Left ventricle myocardium superior (tissue), 1 donor: ENCODE data around the gene HOXD11. TPM values are rescaled to one million over a fixed set of nuclear protein-coding genes. Genes with fewer than 3 reads are reported as not detected.

Experiments
- ATAC-seq: fragments of 200-7000 bp; cut with Tn5 transposase; one replicate; pipeline ENCODE4 v1.9.1; 2020; ENCODE audit warnings: mild to moderate bottlenecking, moderate library complexity
- DNase-seq: peaks from one replicate; pipeline ENCODE4 v3.0.0-alpha.2; 2020
- intact Hi-C: fragments of 100-400 bp; cut with micrococcal nuclease; formaldehyde crosslinking; loops from one replicate; pipeline ENCODE4 v1.11.0; 2022
- long read RNA-seq: library from polyadenylated mRNA; unstranded; transcript quantifications from one replicate; pipeline ENCODE4 v2.0.0, GENCODE V29; 2021
- total RNA-seq: library from RNA; stranded (reverse); fragmentation: NEBNext Ultra II Directional; extraction: Animal tissue kit (Norgen Biotek cat#: 25700); gene quantifications from one replicate; pipeline ENCODE4 v1.2.1, GENCODE V29; 2021
- donor health status: DM: no; HTN: yes; CAD: no; lungs with severe emphysema.

Gene HOXD11
- total RNA-seq = not detected
- long read RNA-seq = 0 reads

DNA sequence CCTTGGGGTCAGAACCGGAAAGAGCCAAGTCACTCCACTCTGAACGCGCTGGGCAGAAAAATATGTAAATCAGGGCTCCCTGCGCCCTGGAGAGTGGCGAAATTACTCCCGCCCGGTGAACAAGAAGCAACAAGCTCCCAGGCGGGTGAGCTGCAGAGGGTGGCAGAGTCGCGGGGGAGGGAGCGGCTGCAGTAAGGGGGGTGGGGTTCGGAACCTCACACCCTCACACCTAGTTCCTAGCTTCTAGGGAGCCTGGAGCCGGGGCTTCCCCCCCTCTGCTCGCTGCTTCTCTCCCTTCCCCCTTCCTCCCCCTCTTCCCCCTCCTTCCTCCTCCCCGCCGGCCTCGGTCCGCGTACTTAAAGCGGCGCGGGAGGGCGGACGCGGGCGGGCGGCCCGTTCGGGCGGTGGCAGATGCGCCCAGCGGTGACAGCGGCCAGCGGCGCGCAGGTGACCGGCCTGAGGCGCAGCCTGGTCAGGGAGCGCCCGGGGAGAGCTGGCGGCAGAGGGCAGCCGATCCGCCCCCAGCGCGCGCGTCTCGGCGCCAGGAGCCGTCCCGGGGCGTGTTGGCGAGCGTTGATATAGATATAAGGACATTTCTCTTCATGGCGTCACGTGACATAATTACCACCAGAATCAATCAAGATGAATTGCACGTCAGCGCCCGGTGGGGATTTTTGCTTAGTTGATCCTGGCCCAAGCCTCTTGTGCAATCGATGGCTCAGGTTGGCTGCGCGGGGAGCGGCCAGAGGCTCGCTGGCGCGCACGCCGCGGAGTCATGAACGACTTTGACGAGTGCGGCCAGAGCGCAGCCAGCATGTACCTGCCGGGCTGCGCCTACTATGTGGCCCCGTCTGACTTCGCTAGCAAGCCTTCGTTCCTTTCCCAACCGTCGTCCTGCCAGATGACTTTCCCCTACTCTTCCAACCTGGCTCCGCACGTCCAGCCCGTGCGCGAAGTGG lies at the start of gene HOXD11:
TSS of gene HOXD11 (plus strand) at position 700 of the 959 bp plus-strand sequence. CDS start at position 776, 76 bp downstream.
- intact Hi-C loops = no loop called here
- DNase-seq (no peak), ATAC-seq (no peak)

DNA sequence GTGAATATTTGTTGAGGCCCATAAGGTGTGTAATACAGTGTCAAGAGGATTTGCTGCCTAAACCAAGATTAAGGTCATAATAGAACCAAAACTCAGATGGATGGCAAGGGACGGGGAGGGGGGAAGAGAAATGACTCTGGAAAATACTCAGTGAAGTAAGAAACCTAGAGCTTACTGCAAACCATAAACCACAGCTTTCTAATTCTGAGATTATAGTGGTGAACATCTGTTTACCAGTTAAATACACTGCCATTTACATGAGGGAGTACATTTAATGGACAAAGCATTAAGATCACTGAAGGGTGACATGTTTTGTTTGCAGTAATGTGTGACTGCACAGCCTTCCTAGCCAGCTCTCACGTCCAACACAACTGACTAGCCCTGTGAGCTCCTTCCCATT lies 43.1 kb upstream of the HOXD11 start:
- no peak for ATAC-seq
- intact Hi-C loops = no loop called here

DNA sequence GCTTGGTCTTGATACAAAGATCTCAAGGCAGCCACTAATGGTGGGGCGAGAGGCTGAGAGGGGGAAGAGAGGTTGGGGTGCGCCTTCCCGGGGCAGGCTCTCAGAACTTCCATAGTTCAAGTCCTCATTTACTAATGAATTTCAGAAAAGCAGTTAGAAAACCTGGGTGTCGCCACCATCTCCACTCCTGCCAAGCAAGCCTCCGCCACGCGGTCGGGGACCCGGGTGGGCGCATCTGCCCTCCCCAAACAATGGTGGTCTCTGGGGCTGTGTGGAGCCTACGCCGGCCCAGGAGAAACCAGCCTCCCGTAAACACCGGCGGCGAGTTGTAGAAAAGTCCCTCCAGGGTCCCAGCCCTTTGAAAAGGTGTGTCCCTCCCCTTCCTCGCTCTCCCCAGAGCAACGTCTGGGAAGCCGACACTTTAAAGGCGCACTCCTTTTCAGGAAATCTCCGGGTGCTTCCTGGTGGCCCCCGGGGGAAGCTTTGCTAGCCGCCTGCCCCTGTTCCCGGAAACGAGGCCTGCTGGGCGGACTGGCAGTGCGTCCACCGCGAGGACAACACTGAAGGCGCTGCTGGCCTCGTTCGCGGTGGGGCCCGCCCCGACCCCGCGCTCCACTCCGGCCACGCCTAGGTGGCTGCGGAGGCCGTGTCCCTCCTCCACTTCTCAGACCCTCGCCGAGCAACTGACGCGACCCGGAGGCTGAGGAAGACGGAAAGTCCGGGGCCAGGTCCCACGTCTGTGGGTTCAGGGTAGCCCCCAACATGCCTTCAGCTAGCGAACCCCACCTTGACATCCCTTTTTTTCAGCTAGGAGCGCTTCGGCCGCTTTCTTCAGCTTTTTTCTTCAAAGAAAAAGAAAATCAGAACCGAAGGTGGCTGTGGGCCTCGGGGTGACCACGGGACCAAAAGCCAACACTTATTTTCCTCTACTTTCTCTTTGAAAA lies 40.2 kb upstream of the HOXD11 start:
- intact Hi-C loops = no loop called here
- ATAC-seq (no peak), DNase-seq (no peak)

More for the DNA sequence above, 43.1 kb upstream of the HOXD11 start:
- no peak for DNase-seq

DNA sequence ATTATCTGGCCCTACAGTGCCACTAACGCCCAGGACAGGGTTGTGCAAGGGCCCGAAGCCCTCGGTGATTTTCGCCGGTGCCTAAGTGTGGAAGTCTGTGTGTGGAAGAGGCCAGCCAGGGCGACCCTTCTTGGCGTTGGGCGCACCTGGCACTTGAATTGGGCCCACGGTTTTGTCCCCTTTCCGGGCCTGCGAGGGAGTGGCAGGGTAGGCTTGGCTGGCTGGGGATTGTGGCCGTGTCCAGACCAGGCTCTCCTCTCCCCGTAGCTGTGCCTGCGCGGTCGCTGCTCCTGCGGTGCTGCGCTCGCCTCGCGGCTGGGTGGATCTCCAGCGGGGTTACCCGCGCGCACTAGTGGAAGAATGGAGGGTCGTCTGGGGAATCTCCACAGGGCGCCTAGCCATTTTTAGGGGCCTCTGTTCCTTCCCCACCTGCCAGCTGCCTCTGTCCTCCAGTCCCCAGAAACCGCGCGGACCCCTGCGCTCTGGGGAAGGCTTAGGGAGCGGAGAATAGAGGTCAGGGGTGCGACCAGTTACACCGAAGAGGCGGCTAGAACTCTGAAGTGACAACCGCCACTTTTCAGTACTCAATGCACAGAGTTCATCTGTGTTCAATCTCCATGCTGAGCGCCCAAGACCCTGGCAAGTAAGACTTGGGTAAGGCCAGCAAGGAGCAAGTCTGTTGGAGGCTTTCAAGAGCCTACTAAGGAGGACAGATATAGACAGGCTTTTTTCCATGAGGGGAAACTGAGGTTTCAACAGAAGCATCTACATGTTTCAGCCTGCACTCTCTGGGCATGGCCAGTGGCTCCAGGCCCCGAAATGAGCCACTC lies 39.3 kb upstream of the HOXD11 start:
- intact Hi-C loops = no loop called here
- peak; percentile 56 for ATAC-seq
- no peak for DNase-seq

DNA sequence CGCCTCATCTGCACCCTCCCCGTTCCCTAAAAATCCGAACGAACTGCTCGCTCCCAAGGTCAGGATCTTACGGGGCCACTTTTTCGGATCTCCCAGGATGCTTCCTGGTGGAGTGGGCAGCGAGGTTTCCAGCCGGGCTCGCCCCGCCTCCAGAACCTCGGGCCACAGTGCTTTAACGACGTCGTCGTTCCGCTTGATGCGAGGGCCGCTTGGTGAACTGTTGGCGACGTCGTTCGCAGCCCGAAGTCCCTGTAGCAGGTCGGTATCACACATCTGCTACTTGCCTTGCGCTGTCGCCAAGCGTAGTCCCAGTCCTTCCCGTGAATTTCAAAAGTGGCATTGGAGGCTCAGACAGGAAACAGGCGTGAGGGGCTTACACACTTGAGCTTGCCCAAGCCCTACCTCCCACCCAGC lies 38.7 kb upstream of the HOXD11 start:
- DNase-seq = no peak
- ATAC-seq = no peak
- intact Hi-C loops = no loop called here

DNA sequence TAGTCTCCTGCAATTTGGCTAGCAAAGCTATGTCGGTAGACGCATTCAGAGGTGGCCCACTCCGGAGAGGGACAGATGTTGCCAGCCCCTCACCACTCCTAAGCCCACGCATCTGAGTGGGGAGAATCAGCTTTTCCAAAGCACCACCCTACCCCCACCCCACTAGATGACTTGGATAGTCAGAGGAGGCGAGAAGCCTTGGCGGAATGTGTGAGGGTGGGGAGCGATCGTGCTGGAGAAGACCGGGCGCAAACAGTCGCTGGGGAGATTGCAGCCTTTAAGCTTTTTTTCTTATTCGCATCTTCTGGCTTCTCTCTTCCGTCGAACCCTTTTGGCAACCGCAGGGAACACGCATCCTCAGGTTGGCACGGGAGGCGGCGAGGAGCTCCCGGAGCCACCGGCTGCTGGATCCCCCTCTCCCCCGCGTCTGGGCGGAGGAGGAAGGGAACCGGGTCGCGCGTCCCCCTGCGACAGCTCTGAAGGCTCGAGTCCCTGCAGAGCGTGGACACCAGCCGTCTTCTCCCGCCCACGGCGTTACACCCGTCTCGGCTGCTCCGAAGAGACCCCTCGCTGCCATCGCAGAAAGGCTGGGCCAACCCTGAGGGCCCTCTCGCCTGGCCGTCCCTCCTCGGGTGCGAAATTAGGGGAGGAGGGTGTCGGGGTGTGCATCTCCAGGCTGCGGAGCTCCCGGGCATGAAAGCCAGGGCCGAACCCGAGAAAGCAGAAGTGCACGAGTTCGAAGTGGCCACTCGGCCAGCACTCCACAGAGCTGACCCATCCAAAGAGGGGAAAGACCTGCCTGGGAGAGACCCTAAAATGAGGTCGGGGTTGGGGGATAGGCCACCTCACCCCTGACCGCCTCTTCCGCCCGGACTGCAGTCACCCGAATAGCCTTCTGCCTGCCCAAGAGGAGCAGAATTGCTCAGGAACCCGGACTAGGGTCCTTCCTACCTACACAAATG lies 35.5 kb upstream of the HOXD11 start:
- ATAC-seq = no peak
- intact Hi-C loops = no loop called here
- no peak for DNase-seq

DNA sequence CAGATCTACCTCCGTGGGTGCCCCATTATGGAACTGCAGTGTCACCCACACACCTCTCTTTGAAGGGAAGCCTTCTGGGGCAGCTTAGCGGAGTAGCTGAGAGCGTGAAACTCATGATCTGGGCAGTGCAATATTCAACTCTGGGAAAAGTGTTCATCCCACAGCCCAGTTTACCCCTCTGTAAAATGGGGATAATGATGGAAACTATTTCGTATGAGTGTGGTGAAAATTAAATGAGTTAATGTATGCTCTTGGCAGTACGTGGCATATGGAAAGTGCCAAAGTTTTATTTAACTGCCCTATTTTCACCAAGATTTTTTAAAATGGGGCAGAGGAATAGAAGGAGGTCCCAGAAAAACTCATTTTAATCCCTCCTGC lies 34.8 kb upstream of the HOXD11 start:
- intact Hi-C loops = no loop called here
- DNase-seq = no peak
- no peak for ATAC-seq

DNA sequence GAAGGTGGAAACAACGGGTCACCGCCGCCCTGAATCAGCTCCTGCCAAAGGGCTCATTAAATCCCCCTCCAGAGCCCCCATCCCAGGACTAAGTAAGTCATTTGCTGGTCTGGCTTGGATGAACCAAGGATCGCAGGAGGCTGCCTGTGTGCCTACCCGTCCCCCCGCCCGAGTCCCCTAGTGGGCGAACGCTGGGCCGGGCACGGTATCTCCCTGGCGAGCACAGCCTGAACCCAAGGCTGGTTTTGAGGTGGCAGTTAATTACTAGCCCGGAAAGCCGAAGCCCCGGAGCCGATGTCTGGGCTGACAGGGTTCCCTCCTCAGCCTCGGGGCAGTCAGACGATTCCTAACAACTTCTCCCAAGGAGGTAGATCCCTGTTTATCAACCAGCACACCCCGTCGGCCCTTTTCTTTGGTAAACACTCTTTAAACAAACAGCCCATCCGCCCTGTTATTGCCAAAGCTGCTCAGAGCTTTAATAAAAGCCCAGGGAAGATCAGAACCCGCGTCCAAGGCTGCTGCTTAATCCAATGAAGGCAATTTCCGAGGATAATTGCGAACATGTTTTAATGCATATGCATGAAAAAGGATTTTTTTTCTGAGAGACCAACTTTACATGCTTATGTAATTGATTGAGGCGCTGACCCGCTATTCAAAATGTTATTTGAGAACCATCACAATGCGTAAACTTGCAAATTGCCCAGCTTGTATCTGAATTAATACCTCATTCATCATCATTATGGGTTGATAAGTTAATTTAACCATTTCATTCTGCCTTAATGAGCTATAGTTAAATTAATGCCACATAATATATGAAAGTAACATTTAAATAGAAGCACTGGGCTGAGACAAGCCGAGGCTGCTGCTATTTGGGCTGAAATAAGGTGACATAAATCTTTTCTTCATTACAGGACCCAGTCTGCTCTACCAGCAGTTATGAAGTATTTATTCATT lies 33.9 kb upstream of the HOXD11 start:
- DNase-seq (no peak), ATAC-seq (no peak)
- intact Hi-C loops = no loop called here

DNA sequence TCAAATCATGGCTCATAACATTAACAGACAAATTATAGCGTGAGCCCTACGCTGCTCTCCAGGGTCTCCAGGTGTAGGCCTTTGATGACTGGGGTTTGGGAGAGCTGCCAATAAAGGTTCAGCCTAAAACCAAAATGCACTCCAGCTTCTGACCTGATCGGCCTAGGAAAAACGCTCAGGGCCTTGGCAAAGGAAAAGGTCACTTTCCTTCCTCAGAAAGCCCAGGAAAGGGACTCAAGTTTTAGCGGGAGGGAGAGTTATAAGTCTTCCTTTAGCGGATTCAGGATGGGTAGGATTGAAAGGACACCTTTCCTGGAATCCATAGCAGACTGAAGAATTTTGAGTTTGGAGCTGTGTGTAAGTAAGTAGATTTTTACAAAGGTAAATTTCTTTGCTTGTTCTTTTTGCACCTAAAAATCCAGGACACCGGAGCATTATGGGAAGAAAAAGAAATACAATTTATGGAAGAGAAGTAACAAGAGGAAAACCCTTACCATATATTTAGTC lies 32.1 kb upstream of the HOXD11 start:
- ATAC-seq (no peak), DNase-seq (no peak)
- intact Hi-C loops = no loop called here

DNA sequence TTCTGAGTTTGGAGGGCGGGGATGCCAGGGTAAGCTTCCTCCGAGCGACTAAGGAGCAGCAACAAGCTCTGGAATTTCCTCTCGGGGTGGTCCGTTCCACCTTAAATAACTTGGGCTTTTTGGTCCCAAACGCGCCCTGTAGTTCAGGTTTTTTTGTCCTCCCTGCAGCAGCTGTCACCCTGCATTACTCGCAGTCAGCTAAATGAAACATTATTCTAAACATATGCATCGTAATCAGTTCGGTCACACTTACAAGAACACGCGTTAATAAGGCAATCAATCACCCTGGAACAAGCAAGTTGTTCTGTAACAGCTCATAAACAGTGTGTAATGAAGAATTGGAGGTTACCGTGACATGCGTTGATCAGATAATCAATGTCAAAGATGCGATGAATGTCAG lies 31.6 kb upstream of the HOXD11 start:
- intact Hi-C loops = no loop called here
- DNase-seq = no peak
- ATAC-seq = no peak

DNA sequence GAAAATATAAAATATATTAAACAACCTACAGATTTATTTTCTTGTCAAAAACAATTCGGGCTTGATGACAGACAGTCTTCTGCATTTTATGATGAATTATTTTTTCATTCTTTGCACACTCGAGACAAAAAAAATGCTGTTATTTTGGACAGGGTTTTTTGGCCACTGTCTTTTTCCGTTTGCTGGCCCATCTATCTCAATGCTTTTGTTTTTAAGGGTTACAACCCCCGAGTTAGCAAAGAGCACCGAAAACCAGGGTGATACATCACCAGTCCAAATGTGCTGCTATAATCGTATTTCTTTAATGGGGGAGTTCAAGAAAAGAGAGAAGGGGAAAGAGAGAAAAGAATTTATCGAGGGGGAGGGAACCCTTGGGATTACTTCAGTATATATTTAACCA lies 31.0 kb upstream of the HOXD11 start:
- DNase-seq (no peak), ATAC-seq (no peak)
- intact Hi-C loops = no loop called here

DNA sequence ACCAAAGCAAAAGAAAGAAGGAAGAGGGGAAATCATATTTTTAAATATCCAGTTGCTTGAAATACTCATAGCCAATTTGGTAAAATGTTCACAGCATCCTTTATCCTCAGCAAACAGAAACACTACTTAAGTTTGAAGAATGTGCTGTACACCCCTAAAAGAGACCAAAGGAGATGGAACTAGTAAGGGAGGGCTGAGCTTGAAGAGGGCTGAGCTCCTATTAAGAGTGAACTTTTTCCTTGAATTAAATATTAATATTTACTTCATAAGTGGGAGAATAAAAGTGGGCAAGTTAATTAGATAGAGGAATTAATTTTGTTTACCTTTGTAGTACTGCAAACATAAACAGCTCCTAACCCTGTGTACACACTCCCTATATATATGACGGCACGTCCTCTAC lies 30.3 kb upstream of the HOXD11 start:
- intact Hi-C loops = no loop called here
- DNase-seq (no peak), ATAC-seq (no peak)

DNA sequence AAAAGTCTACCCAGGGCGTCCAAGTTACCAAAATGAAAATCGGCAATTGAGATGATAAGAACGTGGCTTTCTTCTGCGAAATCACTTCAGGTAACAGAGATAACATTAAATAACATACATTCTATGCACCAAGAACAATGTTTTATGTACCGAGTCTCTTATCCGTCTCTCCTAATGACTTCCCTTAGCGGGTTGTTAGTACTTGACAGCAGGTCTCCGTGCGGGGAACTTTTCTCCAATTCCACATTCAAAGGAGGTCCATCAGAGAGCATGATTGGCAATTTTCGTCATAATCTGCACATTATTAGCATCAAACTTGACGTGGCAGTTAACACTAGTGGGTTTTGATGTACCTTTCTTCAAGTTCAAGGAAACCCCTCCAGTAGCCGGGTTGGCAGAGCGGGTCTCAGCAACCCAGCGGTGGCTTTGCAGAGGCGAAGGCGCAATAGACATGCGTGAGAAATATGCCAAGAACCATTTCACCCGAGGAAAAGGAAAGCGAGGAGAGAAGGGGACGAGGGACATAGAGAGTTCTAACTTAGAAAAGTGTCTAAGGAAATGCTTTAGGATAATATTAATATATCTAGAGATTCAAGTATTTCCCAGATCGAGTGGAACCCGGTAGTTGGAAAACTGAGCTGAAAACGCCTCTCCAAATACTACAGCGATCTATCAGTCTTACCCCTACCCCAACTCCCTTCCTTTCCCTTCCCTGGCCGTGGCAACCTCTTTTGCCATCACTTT lies 28.4 kb upstream of the HOXD11 start:
- intact Hi-C loops = no loop called here
- DNase-seq (no peak), ATAC-seq (no peak)

DNA sequence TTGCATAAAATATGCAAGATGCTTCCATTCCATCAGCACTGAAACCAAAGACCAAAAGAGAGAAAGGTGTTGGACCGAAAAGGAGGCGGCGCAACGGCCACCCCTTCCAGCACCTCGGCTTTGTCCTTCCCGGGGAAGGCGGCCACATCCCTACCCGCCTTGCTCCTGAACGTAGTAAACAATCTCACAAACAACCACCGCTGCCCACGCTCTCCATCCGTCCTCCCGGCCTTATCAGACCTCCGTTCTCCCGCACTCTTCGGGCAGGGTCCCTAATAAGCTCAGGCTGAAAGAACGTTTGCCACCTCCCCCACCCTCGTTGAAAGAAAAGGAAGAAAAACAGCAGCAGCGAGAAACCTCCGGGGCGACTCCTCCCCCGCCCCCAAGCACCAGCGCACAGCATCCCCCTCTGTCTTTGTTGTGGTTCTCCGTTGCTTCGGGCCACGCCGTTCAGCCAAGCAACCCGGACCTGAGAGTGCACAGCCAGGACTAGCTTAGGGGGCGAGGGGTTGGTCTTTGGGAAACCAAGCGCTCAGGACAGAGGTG lies 27.7 kb upstream of the HOXD11 start:
- DNase-seq (no peak), ATAC-seq (no peak)
- intact Hi-C loops = no loop called here

DNA sequence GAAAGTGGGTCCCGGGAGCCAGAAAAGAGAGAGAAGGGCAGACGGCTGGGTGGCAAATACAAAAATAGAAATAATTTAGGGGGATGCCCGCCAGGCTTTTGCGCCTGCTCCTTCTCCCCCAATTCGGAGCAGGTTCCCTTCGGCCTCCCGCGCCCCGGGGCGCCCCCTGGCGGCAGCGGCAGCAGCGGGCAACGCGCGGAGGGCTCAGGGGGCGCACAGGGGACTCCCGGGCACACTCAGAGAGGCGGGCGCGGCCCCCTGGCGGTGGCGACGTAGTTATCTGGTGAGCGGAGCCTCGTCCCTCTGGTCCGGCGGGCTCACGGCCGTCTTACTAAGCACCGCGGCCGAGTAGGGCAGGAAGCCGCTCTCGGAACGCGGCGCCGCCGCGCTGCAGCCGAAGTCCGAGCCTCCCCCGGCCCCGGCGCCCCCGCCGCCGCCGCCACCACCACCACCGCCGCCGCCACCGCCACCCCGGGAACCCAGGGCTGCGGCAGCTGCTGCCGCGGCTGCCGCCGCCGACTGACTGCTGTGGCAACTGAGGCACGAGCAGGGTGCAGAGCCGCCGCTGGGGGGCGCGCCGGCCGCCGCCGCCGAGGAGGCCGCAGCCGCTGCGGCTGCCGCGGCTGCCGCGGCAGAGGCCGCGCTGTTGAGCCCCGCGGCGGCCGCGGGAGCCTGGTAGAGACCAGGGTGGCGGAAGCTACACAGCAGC lies 27.1 kb upstream of the HOXD11 start:
- peak; percentile 56 for DNase-seq
- intact Hi-C loops = no loop called here
- ATAC-seq = peak; percentile 64
